B cell (primary cell): ENCODE results near the gene CATSPERB. TPM values are rescaled to one million over a fixed set of nuclear protein-coding genes. Genes with fewer than 3 reads are reported as not detected.

Experiments used
- ATAC-seq: fragments of 200-7000 bp; cut with Tn5 transposase; one replicate; pipeline ENCODE4 v1.10.0; 2021; ENCODE audit warnings: low read depth, mild to moderate bottlenecking, moderate number of reproducible peaks, moderate library complexity
- CTCF ChIA-PET: fragments of 350-600 bp; sonication (Branson Sonifier 250); formaldehyde crosslinking; loops from one replicate; lab custom pipeline; 2021; ENCODE audit warnings: antibody characterized with exemption, inconsistent platforms; lab: Charles Lee
- POLR2A ChIA-PET: fragments of 350-600 bp; sonication (Branson Sonifier 250); formaldehyde crosslinking; loops from one replicate; lab custom pipeline; 2021; ENCODE audit warnings: antibody characterized with exemption; lab: Charles Lee
- DNase-seq: peaks from one replicate; pipeline ENCODE4 v3.0.0; 2013
- H2AFZ ChIP-seq: 2 replicates; pipeline ENCODE4 v1.6.1; 2012; ENCODE audit warnings: mild to moderate bottlenecking, low read depth, low read length; ENCODE audit not compliant: insufficient read depth, poor library complexity, severe bottlenecking
- H3K27ac ChIP-seq, 2 donors: 1 replicate in 1 of 2; 2 replicates in 1 of 2; pipeline ENCODE4 v1.5.1; 2012 to 2013; ENCODE audit warnings: low read length in 2 of 2, mild to moderate bottlenecking in 2 of 2, moderate library complexity in 1 of 2
- H3K27me3 ChIP-seq, 4 experiments: fragments of 200-600 bp in 1 of 4; sonication (generic) in 1 of 4; replicated peaks in 1 of 4; 1 replicate in 2 of 4; 2 replicates in 2 of 4; pipeline versions ENCODE4 v1.6.1 to v1.7.0; 2013 to 2016; ENCODE audit warnings: low read length in 3 of 4, mild to moderate bottlenecking in 2 of 4, mixed read lengths in 1 of 4, moderate library complexity in 1 of 4; ENCODE audit not compliant: insufficient read depth in 4 of 4, control insufficient read depth in 3 of 4; ENCODE audit errors: control extremely low read depth in 1 of 4
- H3K36me3 ChIP-seq, 2 experiments: replicated peaks in 1 of 2; 1 replicate in 1 of 2; 2 replicates in 1 of 2; pipeline versions ENCODE4 v1.6.1 to v1.7.1; 2013; ENCODE audit warnings: low read length in 1 of 2; ENCODE audit not compliant: insufficient read depth in 2 of 2, control insufficient read depth in 1 of 2; ENCODE audit errors: control extremely low read depth in 1 of 2, extremely low read depth in 1 of 2
- H3K4me1 ChIP-seq, 2 donors: fragments of 200-600 bp in 1 of 2; sonication (generic) in 1 of 2; 1 replicate in 1 of 2; 2 replicates in 1 of 2; pipeline versions ENCODE4 v1.5.1 to v1.6.1; 2013 to 2017; ENCODE audit warnings: low read length in 2 of 2; ENCODE audit not compliant: control insufficient read depth in 2 of 2, insufficient read depth in 2 of 2
- H3K4me2 ChIP-seq: replicated peaks from 2 replicates; pipeline ENCODE3; 2012; ENCODE audit warnings: mild to moderate bottlenecking, low read depth, low read length; ENCODE audit not compliant: poor library complexity, severe bottlenecking
- H3K4me3 ChIP-seq, 5 experiments: fragments of 200-600 bp in 1 of 5; sonication (generic) in 1 of 5; 1 replicate in 3 of 5; 2 replicates in 2 of 5; pipeline versions ENCODE4 v1.5.1 to v1.7.0; 2011 to 2016; ENCODE audit warnings: low read length in 4 of 5, mild to moderate bottlenecking in 4 of 5, low read depth in 2 of 5, control low read depth in 1 of 5, moderate library complexity in 1 of 5; ENCODE audit not compliant: insufficient read depth in 1 of 5; ENCODE audit errors: control extremely low read depth in 1 of 5, extremely low read depth in 1 of 5
- H3K79me2 ChIP-seq: fragments of 200-600 bp; sonication (generic); one replicate; pipeline ENCODE4 v1.6.0; 2016; ENCODE audit warnings: low read length; ENCODE audit not compliant: control insufficient read depth, insufficient read depth
- H3K9ac ChIP-seq: fragments of 200-600 bp; sonication (generic); 2 replicates; pipeline ENCODE4 v1.6.1; 2017; ENCODE audit warnings: mild to moderate bottlenecking, low read length, moderate library complexity
- H3K9me3 ChIP-seq, 3 donors: one replicate each; pipeline versions ENCODE4 v1.6.1 to v1.7.1; 2013; ENCODE audit warnings: low read length in 2 of 3; ENCODE audit not compliant: control insufficient read depth in 2 of 3, insufficient read depth in 1 of 3; ENCODE audit errors: control extremely low read depth in 1 of 3
- H4K20me1 ChIP-seq: 2 replicates; pipeline ENCODE4 v1.6.0; 2012; ENCODE audit warnings: mild to moderate bottlenecking, low read length; ENCODE audit not compliant: insufficient read depth, control insufficient read depth, poor library complexity, severe bottlenecking
- H3K27ac Mint-ChIP-seq: one replicate; pipeline ENCODE4 v1.8.0; 2021; ENCODE audit warnings: mixed read lengths
- H3K27me3 Mint-ChIP-seq: one replicate; pipeline ENCODE4 v1.8.0; 2021; ENCODE audit warnings: mixed read lengths
- H3K4me1 Mint-ChIP-seq: one replicate; pipeline ENCODE4 v1.8.0; 2021; ENCODE audit warnings: mixed read lengths
- H3K4me3 Mint-ChIP-seq: one replicate; pipeline ENCODE4 v1.8.0; 2021; ENCODE audit warnings: mixed read lengths
- H3K9me3 Mint-ChIP-seq: one replicate; pipeline ENCODE4 v1.8.0; 2022; ENCODE audit warnings: mixed read lengths; ENCODE audit not compliant: insufficient read depth
- EZH2 ChIP-seq: IDR thresholded peaks from 2 replicates; pipeline ENCODE4 v1.6.1; 2012; ENCODE audit warnings: borderline replicate concordance, low read depth, mild to moderate bottlenecking, moderate library complexity, low read length; ENCODE audit not compliant: insufficient read depth, poor library complexity, severe bottlenecking
- WGBS: methylation state at CpG from one replicate; pipeline ENCODE4 v1.1.5; 2013; ENCODE audit warnings: missing lambda C conversion rate; ENCODE audit not compliant: insufficient coverage; 5-methylcytosine and 5-hydroxymethylcytosine counted together
- intact Hi-C: fragments of 100-400 bp; cut with micrococcal nuclease; formaldehyde crosslinking; loops from one replicate; pipeline ENCODE4 v1.10.0; 2022
- polyA plus RNA-seq: library from polyadenylated mRNA; depleted of rRNA; stranded (reverse); fragments of >200 nt; gene quantifications from 2 replicates; pipeline ENCODE4 v1.2.3, GENCODE V29; 2012
- total RNA-seq, 2 donors: library from RNA; stranded (reverse); fragments of 120-200 nt in 1 of 2; gene quantifications; 1 replicate in 1 of 2; 2 replicates in 1 of 2; pipeline versions ENCODE4 v1.2.3 to v1.2.4, GENCODE V29; 2013 to 2022
- TF ChIP-seq, protein P1 (sequence below): fragments of 200-600 bp; IDR thresholded peaks from one replicate; pipeline ENCODE4 v1.8.0; 2022; ENCODE audit warnings: antibody characterized with exemption, mild to moderate bottlenecking

CATSPERB gene
- total and polyA plus RNA-seq, 2 donors (not counting 1 experiment from before 2014, with no cell fraction given) = 0.12 to 0.18 TPM

DNA sequence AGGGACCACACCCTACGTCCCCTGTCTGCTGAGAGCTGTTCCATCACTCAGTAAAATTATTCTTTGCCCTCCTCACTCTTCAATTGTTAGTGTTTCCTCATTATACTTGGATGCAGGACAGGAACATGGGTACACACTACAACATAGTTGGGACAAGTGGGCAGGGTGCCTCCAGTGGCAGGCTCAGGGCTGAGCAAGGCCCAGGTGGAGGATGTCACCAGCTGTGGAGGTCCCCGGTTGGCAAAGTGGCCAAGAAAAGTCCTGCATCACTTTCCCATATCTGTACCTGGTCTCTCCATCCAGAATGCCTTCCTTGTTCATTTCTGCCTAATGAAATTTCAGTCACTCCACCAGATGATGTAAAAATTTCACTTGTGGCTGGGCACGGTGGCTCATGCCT, 149.1 kb downstream of the CATSPERB start:
- 94% methylated on average over 3 of the region's 3 CpGs for WGBS
- no peak for DNase-seq
- no peak overlapping the region for H3K27ac Mint-ChIP-seq
- Histone ChIP-seq H3K9ac (no peak overlapping the region), H3K4me1 (no peaks in the 10 kb centered on the region), H3K4me2 (no peak overlapping the region), H3K27me3 (peaks cover 0 to 12% (median 0%) of the 10 kb centered on the region in 4 experiments), H4K20me1 (no peaks in the 10 kb centered on the region), H3K9me3 (peaks cover 0 to 28% (median 5%) of the 10 kb centered on the region in 3 donors), H3K36me3 (no peaks in the 10 kb centered on the region), H3K4me3 (no peak overlapping the region), H2AFZ (no peak overlapping the region), H3K27ac (no peak overlapping the region), H3K79me2 (no peaks in the 10 kb centered on the region)
- H3K4me3 Mint-ChIP-seq = no peak overlapping the region
- TF ChIP-seq, protein P1, sequence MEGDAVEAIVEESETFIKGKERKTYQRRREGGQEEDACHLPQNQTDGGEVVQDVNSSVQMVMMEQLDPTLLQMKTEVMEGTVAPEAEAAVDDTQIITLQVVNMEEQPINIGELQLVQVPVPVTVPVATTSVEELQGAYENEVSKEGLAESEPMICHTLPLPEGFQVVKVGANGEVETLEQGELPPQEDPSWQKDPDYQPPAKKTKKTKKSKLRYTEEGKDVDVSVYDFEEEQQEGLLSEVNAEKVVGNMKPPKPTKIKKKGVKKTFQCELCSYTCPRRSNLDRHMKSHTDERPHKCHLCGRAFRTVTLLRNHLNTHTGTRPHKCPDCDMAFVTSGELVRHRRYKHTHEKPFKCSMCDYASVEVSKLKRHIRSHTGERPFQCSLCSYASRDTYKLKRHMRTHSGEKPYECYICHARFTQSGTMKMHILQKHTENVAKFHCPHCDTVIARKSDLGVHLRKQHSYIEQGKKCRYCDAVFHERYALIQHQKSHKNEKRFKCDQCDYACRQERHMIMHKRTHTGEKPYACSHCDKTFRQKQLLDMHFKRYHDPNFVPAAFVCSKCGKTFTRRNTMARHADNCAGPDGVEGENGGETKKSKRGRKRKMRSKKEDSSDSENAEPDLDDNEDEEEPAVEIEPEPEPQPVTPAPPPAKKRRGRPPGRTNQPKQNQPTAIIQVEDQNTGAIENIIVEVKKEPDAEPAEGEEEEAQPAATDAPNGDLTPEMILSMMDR = no peak
- TF ChIP-seq EZH2 = no peak
- no peaks in the 10 kb centered on the region for H3K4me1 Mint-ChIP-seq
- peaks cover 38% of the 10 kb centered on the region for H3K27me3 Mint-ChIP-seq
- ChIA-PET POLR2A (no interaction called here), CTCF (no interaction called here)
- intact Hi-C loops = no loop called here
- ATAC-seq = no peak
- H3K9me3 Mint-ChIP-seq = peaks cover 5% of the 10 kb centered on the region

DNA sequence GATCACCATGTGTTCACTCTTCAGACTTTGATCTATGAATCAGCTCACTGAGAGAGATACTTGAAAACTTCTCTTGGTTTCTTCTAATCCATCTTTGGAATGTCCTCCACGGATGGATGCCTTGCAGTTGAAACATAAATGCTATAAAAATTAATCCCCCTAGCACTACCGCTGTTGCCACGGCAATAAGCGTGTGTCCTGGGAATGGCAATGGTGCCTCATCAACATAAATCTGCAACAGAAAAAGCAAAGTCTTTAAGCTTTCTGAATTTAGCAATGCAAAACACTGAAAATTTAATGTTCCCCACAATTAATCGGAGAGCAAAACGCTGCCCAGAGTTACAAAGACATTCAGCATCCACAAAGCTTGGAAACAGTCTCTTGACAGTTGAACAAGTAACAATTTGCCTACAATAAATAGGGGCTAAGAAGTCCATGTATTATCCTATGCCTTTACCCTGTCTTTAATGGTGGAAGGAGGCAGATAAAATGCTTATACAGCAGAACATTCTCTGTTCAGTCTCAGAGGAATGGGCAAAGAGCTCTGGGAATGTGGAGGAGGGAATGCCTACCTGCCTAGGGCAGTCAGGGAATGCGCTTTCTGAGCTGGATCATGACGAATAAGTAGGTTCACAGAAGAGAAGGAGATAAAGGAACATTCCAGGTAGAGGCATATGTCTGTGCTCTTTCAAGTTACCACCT, 150.9 kb downstream of the CATSPERB start:
- Histone ChIP-seq H3K27ac (no peak overlapping the region), H3K4me3 (no peak overlapping the region), H3K27me3 (peaks cover 0 to 12% (median 0%) of the 10 kb centered on the region in 4 experiments), H3K4me1 (no peaks in the 10 kb centered on the region), H3K79me2 (no peaks in the 10 kb centered on the region), H4K20me1 (no peaks in the 10 kb centered on the region), H3K9ac (no peak overlapping the region), H3K4me2 (no peak overlapping the region), H2AFZ (no peak overlapping the region), H3K9me3 (peaks cover 0 to 26% (median 3%) of the 10 kb centered on the region in 3 donors), H3K36me3 (no peaks in the 10 kb centered on the region)
- TF ChIP-seq EZH2 = no peak
- TF ChIP-seq, protein P1 = no peak
- CTCF ChIA-PET = no interaction called here
- ATAC-seq = no peak
- Mint-ChIP-seq H3K27ac (no peak overlapping the region), H3K4me1 (no peaks in the 10 kb centered on the region), H3K9me3 (peaks cover 5% of the 10 kb centered on the region), H3K27me3 (peaks cover 48% of the 10 kb centered on the region), H3K4me3 (no peak overlapping the region)
- POLR2A ChIA-PET = no interaction called here
- DNase-seq = no peak
- intact Hi-C loops = no loop called here
- 70% methylated on average over 6 of the region's 8 CpGs for WGBS
